GM10847 (cell line): ENCODE results near the gene ACER3.

ENCODE experiments used
- POLR2A ChIP-seq: IDR thresholded peaks from 2 replicates; pipeline ENCODE4 v1.6.1; 2011; ENCODE audit not compliant: insufficient read length; ENCODE audit errors: extremely low read depth

ACER3 gene

GRCh38 chr11:76944225-76944624 lies 83.5 kb downstream of the ACER3 start:
- no peak for TF ChIP-seq POLR2A

GRCh38 chr11:76946223-76946622 lies 85.5 kb downstream of the ACER3 start:
- no peak for TF ChIP-seq POLR2A

- TF ChIP-seq POLR2A, result no peak
Observed at GRCh38 chr11:76947190-76947589, 86.5 kb downstream of the ACER3 start.

- no peak for TF ChIP-seq POLR2A
Observed at GRCh38 chr11:76947800-76948199, 87.1 kb downstream of the ACER3 start.

- TF ChIP-seq POLR2A, result no peak
Observed at GRCh38 chr11:76955459-76956114, 94.9 kb downstream of the ACER3 start.

- no peak for TF ChIP-seq POLR2A
Observed at GRCh38 chr11:76962583-76963416, 102.1 kb downstream of the ACER3 start.

- TF ChIP-seq POLR2A, result no peak
Observed at GRCh38 chr11:76972051-76972450, 111.3 kb downstream of the ACER3 start.

- TF ChIP-seq POLR2A, result no peak
Observed at GRCh38 chr11:76974179-76974891, 113.6 kb downstream of the ACER3 start.

GRCh38 chr11:76975513-76975912 lies 114.8 kb downstream of the ACER3 start:
- TF ChIP-seq POLR2A, result no peak

- TF ChIP-seq POLR2A, result no peak
Observed at GRCh38 chr11:76977791-76978190, 117.1 kb downstream of the ACER3 start.

- TF ChIP-seq POLR2A, result no peak
Observed at GRCh38 chr11:76978239-76978638, 117.5 kb downstream of the ACER3 start.

- no peak for TF ChIP-seq POLR2A
Observed at GRCh38 chr11:76978818-76979217, 118.1 kb downstream of the ACER3 start.

GRCh38 chr11:76980196-76980595 lies 119.5 kb downstream of the ACER3 start:
- TF ChIP-seq POLR2A, result no peak

GRCh38 chr11:76984743-76985142 lies 124.0 kb downstream of the ACER3 start:
- no peak for TF ChIP-seq POLR2A

GRCh38 chr11:76987203-76987602 lies 126.5 kb downstream of the ACER3 start:
- no peak for TF ChIP-seq POLR2A

GRCh38 chr11:76990628-76991027 lies 129.9 kb downstream of the ACER3 start:
- no peak for TF ChIP-seq POLR2A

GRCh38 chr11:76995081-76995576 lies 134.4 kb downstream of the ACER3 start:
- TF ChIP-seq POLR2A, result no peak
